Activated T-helper 1 cell treated with anti-CD3 and anti-CD28 coated beads, Interleukin-12 subunit alpha, Interleukin-12 subunit beta, Interleukin-2, Interleukin-4 antibody, amounts not matched to agents 30 ng/mL and 10 ng/mL and 1 ng/mL, durations not matched to agents 14 hours and 24 hours and 36 hours (primary cell): ENCODE measurements around the gene BRCA1. TPM values are rescaled to one million over a fixed set of nuclear protein-coding genes. Genes with fewer than 3 reads are reported as not detected.

Experiments
- DNase-seq: peaks from one replicate; pipeline ENCODE4 v3.0.0; 2021; ENCODE audit warnings: low spot score
- H3K27ac Mint-ChIP-seq: one replicate; pipeline ENCODE4 v1.8.0; 2021; ENCODE audit warnings: mild to moderate bottlenecking, mixed read lengths
- H3K27me3 Mint-ChIP-seq: one replicate; pipeline ENCODE4 v1.8.0; 2022; ENCODE audit warnings: mild to moderate bottlenecking, moderate library complexity, mixed read lengths; ENCODE audit not compliant: insufficient read depth
- H3K36me3 Mint-ChIP-seq: one replicate; pipeline ENCODE4 v1.8.0; 2021; ENCODE audit warnings: low read depth, mixed read lengths
- H3K4me1 Mint-ChIP-seq: one replicate; pipeline ENCODE4 v1.8.0; 2021; ENCODE audit warnings: low read depth, mixed read lengths
- H3K4me3 Mint-ChIP-seq: one replicate; pipeline ENCODE4 v1.8.0; 2021; ENCODE audit warnings: mild to moderate bottlenecking, moderate library complexity, mixed read lengths
- H3K9me3 Mint-ChIP-seq: one replicate; pipeline ENCODE4 v1.8.0; 2021; ENCODE audit warnings: mixed read lengths
- intact Hi-C: fragments of 100-400 bp; cut with micrococcal nuclease; formaldehyde crosslinking; loops from one replicate; pipeline ENCODE4 v1.15.1; 2024
- total RNA-seq: library from RNA; stranded (reverse); gene quantifications from 2 replicates; pipeline ENCODE4 v1.2.3, GENCODE V29; 2022

The BRCA1 gene
- total RNA-seq, 1 donor from 2014 or later: 79.8 TPM

DNA sequence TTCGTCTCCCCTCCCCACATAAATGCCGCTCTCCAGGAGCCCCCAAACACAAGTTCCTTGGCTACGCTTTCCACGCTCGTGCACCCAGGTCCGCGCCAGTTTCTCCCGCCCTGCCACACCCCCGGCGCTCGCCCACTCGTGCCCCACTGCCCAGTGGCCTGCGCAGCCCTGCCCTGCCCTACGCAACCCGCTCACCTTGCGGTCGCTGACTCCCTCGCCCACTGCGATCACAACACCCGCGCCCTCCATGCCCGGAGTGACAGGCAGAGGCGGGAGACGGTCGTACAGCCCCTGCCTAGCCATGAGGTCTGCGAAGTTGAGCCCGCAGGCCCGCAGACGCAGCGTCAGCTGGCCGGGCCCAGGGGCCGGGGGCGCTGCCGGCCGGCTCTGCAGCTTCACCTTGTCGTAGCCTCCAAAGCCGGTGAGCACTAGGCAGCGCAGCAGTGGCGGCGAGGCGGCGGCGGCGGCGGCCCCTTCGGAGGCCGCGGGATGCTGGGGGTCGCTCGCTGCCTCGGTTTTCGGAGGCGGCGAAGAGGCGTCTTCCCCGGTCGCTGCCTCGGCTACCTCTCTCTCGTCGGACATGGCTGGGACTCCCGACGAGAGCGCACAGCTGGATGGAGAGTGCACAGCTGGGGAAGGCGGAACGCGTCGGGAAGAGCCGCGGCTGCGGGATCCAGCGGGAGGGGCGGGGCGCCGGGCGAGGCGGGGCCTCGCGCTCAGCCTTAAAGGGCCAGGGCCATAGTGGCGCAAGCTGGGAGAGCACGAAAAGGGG, 103.2 kb downstream of the BRCA1 start, which contains the start of gene VAT1:
VAT1 (minus strand) TSS at position 645 of the 772 bp plus-strand sequence; CDS start at position 582, 63 bp downstream.
- Mint-ChIP-seq H3K4me1 (peaks cover 26% of the 10 kb centered on the region), H3K27ac (no peak within 1 kb of the TSS), H3K9me3 (no peaks in the 10 kb centered on the region), H3K4me3 (peak within 1 kb of the TSS; percentile 84), H3K36me3 (peaks cover 2% of the 10 kb centered on the region), H3K27me3 (peaks cover 25% of the 10 kb centered on the region)
- peak; percentile 52 for DNase-seq
- intact Hi-C loops: loop anchor here (1.0 to 10.0 kb wide), 6 partner anchors 15 to 830 kb away; partner anchors contain the start of genes GHDC, IFI35, PLEKHH3 and RPL27

DNA sequence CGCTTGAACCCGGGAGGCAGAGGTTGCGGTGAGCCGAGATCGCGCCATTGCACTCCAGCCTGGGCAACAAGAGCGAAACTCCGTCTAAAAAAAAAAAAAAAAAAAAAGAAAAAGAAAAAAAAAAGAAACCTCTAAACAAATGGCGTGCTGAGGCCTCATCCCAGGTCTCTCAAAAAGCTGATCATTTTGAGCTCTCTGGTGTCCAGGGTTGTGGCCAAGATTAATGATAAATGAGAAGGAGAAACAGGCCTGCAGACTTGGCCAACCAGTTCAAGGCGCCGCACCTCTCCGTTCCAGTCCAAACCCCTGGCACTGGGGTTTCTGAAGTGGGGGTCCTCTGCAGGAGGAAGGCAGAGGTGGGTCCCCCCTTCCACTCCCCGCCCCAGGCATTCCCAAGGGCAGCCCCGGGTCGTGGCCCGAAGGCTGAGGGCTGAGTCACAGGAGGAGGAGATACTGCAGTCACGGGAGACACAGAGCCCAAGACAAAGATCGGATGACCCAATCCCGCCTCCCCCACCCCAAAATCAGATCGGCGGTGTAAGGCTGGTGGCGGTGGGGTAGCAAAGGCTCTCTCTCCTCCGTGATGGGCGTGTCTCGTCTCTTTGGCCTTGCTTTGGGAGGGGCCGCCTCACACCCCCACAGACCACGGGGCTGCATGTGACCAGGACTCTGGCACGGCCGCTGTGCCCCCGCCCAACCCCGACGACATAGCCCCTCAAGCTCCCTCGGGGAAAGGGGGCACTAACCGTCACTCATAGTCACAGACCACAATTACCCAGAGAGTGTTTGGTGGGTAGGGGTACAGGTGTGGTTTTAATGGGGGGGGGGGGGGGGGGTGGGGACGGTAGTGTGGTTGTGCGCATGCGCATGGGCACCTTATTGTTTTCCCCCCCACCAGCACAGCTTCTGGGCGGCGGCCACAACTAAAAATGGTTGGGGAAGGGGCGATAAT, 104.1 kb downstream of the BRCA1 start:
- peaks cover 19% of the 10 kb centered on the region for H3K27me3 Mint-ChIP-seq
- peaks cover 26% of the 10 kb centered on the region for H3K4me1 Mint-ChIP-seq
- H3K36me3 Mint-ChIP-seq: peaks cover 2% of the 10 kb centered on the region
- no peak for DNase-seq
- intact Hi-C loops: loop anchor here (5.0 to 10.0 kb wide), 4 partner anchors 191 to 829 kb away; partner anchors contain the start of genes GHDC, PLEKHH3 and TMEM106A
- peak overlapping the region; percentile 84 for H3K4me3 Mint-ChIP-seq
- no peak overlapping the region for H3K27ac Mint-ChIP-seq
- H3K9me3 Mint-ChIP-seq: no peaks in the 10 kb centered on the region

DNA sequence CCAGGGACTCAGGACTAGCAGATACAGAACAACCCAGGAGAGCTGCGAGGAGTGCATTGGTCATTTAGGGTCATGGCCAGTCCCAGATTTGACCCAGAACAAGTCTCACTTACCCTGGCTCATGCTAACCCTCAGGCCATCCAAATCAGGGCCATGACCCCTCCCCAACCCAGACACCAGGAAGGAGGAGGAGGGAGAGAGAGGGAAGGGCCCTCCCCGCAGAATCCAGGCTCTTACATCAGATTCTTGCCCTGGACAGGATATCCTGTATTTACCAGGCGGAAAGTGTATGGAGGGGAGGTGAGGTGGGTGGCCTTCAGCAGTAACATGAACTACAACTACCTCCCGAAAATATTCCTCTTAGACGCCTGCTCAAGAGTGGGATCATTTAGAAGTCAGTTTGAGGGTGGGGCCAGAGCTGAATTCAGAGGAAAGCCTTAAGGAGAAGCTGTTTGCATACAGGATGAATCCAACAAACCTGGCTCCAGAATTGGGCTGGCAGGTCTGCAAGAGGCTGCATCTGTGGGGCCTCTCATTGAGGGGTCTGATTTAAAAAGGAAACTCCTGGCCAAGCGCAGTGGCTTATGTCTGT, 105.0 kb downstream of the BRCA1 start:
- peaks cover 6% of the 10 kb centered on the region for H3K36me3 Mint-ChIP-seq
- DNase-seq: no peak
- intact Hi-C loops: loop anchor here (5.0 to 10.0 kb wide), 4 partner anchors 192 to 828 kb away; partner anchors contain the start of genes GHDC, PLEKHH3 and TMEM106A
- H3K4me3 Mint-ChIP-seq: peak overlapping the region; percentile 77
- no peaks in the 10 kb centered on the region for H3K9me3 Mint-ChIP-seq
- peaks cover 16% of the 10 kb centered on the region for H3K27me3 Mint-ChIP-seq
- H3K27ac Mint-ChIP-seq: no peak overlapping the region
- H3K4me1 Mint-ChIP-seq: peaks cover 26% of the 10 kb centered on the region

DNA sequence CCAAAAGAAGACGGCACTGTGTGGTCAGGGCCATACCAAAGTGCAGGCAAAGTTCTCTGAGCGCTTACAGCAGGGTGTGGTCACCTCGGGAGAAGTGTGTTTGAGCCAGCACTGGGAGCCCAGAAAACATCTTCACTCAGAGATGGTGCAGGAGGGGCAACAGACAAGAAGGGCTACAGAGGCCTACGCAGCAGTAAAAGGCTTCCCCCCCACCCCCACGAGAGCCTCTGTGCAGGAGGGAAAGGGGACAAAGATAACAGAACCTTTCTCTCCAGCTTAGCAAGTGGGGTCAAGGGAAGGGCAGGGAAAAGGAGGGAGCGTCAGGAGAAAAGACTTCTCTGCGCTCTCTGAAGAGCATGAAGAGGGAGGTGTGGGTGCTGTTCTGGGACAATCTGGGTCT, 105.7 kb downstream of the BRCA1 start:
- Mint-ChIP-seq H3K9me3 (no peaks in the 10 kb centered on the region), H3K27me3 (peaks cover 11% of the 10 kb centered on the region), H3K4me3 (peak overlapping the region; percentile 77), H3K27ac (no peak overlapping the region), H3K4me1 (peaks cover 19% of the 10 kb centered on the region), H3K36me3 (peaks cover 11% of the 10 kb centered on the region)
- no peak for DNase-seq
- intact Hi-C loops: no loop called here

DNA sequence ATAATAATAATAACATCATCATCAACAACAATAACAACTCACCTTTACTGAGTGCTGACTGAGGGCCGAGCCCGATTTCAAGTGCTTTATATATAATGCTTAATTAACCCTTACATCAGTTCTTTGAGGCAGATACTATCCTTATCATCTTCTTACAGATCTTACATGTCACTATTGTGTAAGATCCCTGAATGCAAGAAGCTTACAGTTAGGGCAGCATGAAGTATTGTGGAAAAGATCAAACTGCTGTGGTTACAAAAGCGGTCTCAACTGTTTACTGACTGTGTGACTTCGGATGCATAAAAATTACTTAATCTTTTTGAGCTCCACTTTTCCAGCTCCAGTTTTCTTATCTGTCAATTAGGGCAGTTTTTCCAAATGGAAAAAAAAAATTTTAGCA, 106.2 kb downstream of the BRCA1 start:
- peaks cover 8% of the 10 kb centered on the region for H3K27me3 Mint-ChIP-seq
- no peak for DNase-seq
- H3K4me1 Mint-ChIP-seq: peaks cover 16% of the 10 kb centered on the region
- intact Hi-C loops: no loop called here
- H3K9me3 Mint-ChIP-seq: no peaks in the 10 kb centered on the region
- H3K4me3 Mint-ChIP-seq: no peak overlapping the region
- H3K36me3 Mint-ChIP-seq: peaks cover 15% of the 10 kb centered on the region
- no peak overlapping the region for H3K27ac Mint-ChIP-seq

DNA sequence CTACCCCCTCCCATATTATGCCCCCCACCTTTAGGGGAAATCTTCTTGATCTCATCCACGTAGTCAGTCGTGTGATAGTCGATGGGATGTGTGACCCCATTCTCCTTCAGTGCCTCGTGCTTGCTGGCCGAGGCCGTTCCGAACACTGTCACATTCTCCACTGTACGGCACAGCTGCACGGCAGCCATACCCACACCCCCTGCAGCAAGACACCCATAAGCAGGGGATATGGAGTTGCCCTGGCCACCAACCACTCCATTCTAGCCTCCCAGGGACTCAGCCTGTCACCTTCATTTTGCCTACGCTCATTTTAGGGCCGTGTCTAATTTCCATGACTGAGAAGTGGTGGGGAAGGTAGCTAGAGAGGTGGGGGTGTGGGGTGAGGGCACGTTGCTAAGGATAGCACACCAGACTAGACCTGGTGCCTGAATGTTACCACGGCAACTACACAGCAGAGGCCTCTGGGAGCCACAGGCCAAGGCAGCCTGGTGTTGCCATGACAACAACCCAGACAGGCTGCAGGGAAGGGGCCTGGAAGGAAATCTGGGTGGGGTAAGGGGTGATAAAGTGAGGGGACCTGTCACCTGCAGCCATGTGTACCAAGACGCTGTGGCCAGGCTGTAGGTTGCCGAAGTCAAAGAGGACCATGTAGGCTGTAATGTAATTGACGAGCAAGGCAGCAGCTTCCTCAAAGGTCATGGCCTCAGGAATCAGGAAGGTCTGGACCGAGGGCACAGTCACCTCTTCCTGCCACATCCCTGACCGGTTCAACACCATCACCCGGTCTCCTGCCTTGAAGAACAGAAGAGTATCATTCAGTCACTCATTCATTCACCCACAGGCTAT, 106.9 kb downstream of the BRCA1 start:
- H3K36me3 Mint-ChIP-seq: peaks cover 19% of the 10 kb centered on the region
- H3K27ac Mint-ChIP-seq: no peak overlapping the region
- peaks cover 8% of the 10 kb centered on the region for H3K27me3 Mint-ChIP-seq
- peaks cover 16% of the 10 kb centered on the region for H3K4me1 Mint-ChIP-seq
- H3K9me3 Mint-ChIP-seq: no peaks in the 10 kb centered on the region
- intact Hi-C loops: no loop called here
- H3K4me3 Mint-ChIP-seq: no peak overlapping the region
- peak; percentile 24 for DNase-seq

DNA sequence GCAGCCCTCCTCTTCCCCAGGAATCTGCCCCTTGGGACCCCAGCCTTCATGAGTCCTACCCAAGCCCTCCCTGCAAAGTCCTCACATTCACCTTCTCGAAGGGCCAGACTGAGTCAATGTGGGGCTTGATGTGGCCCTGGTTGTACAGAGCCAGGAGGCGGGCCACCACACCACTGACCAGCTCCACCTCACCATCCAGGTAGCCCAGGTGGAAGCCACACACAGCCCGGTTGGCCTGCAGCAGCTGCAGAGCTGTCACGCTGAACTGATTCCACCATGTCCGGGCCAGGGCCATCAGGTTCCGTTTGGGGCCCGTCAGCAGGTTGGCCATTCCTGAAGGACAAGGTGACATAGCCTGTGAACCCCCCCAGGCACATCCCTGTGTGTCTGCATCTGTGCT, 108.9 kb downstream of the BRCA1 start:
- Mint-ChIP-seq H3K36me3 (peaks cover 27% of the 10 kb centered on the region), H3K4me3 (no peak overlapping the region), H3K27ac (no peak overlapping the region), H3K4me1 (peaks cover 19% of the 10 kb centered on the region), H3K9me3 (no peaks in the 10 kb centered on the region), H3K27me3 (peaks cover 7% of the 10 kb centered on the region)
- intact Hi-C loops: no loop called here
- no peak for DNase-seq

DNA sequence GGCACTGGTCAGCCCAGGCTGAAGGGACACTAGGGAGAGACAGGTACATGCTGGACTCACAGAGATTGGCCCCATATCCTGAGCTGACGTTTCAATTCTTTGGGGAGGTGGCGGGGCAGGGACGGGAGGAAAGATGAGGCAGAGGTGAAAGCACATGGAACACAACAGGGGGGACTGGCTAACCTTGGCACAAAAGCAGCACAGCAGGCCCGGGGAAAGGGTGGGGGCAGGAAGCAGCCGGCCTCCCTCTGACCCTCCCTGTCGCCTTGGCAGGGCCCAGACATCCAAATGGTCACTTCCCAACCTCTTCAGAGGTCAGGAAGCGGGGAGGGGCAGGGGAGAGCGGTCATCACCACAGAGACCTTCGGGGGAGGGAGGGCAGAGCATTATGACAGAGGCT, 109.6 kb downstream of the BRCA1 start:
- H3K27ac Mint-ChIP-seq: no peak overlapping the region
- peaks cover 3% of the 10 kb centered on the region for H3K27me3 Mint-ChIP-seq
- H3K36me3 Mint-ChIP-seq: peaks cover 29% of the 10 kb centered on the region
- no peaks in the 10 kb centered on the region for H3K9me3 Mint-ChIP-seq
- no peak for DNase-seq
- peaks cover 18% of the 10 kb centered on the region for H3K4me1 Mint-ChIP-seq
- no peak overlapping the region for H3K4me3 Mint-ChIP-seq
- intact Hi-C loops: no loop called here

DNA sequence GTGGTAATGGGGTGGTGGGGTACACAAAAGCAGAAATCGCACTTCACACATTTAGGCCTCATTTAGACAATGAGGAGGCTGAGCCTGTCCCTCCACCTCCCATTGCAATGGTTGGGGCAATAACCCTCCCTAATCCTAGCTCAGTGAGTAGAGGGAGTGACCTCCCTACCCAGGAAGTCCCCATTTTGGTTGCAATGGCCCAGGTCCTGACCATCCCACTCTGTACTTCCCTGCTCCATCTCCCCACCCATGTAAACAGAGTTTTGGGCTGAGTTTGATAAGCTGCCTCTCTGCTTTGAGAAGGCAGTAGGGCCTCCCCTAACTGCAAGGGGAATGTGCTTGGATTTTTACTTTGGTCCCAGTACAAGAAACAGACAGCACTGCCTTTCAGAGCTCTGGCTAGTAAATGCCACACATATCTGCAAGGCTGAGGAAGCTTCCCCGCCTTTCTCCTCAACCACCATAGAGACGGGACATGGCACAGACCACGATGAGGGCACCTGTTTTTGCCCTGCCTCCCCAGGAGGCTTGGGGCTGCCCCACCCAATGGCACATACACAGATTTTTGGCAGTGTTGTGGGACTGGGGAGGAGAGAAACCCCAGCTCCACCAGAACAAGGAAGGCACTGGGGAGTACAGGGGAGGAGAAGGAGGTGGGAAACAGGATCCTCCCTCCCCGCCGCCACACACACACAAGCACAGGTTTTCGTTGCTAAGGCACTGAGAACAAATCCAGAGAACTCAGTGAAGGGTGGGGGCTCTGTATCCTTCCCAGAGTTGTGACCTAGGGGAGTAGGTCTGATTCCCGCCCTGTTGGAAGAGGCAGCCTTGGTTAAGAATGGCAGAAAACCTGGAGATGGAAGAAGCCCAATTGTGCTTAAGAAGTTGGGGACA, 110.3 kb downstream of the BRCA1 start:
- no peaks in the 10 kb centered on the region for H3K9me3 Mint-ChIP-seq
- H3K27ac Mint-ChIP-seq: no peak overlapping the region
- H3K36me3 Mint-ChIP-seq: peaks cover 34% of the 10 kb centered on the region
- no peak overlapping the region for H3K4me3 Mint-ChIP-seq
- intact Hi-C loops: no loop called here
- H3K4me1 Mint-ChIP-seq: peaks cover 23% of the 10 kb centered on the region
- no peak for DNase-seq
- H3K27me3 Mint-ChIP-seq: no peaks in the 10 kb centered on the region

DNA sequence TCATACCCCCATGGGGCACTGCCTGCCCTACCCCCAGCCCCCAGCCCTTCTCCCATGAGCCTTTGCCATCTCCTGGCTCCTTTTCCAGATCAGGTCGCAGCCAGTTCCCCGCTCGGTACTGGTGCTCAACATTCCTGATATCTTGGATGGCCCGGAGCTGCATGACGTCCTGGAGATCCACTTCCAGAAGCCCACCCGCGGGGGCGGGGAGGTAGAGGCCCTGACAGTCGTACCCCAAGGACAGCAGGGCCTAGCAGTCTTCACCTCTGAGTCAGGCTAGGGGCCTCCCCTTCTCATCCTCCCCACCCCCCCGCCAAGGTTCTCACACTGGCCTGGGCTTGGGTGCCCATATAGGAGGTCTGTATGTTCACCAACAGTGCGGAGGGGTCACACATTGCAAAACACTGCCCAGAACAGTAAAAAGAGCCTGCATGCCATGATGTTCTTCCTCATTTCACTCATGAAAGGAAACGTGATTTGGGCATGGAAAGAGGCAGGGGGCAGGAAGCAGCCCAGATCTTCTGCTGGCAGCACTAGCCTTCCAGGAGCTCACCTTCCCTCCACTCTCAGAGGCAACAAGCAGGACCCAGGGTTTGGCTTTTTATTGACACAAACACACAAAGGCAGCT, 111.0 kb downstream of the BRCA1 start:
- no peaks in the 10 kb centered on the region for H3K27me3 Mint-ChIP-seq
- H3K36me3 Mint-ChIP-seq: peaks cover 34% of the 10 kb centered on the region
- intact Hi-C loops: no loop called here
- no peaks in the 10 kb centered on the region for H3K9me3 Mint-ChIP-seq
- H3K4me3 Mint-ChIP-seq: no peak overlapping the region
- H3K27ac Mint-ChIP-seq: no peak overlapping the region
- peaks cover 23% of the 10 kb centered on the region for H3K4me1 Mint-ChIP-seq
- DNase-seq: no peak

DNA sequence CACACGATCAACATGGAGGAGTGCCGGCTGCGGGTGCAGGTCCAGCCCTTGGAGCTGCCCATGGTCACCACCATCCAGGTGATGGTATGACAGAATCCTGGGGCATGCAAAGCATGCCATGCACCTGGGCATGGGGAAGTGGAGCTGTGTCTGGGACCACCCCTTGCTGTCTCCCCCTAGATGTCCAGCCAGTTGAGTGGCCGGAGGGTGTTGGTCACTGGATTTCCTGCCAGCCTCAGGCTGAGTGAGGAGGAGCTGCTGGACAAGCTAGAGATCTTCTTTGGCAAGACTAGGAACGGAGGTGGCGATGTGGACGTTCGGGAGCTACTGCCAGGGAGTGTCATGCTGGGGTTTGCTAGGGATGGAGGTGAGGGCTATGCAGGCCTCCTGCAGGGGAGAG, 111.9 kb downstream of the BRCA1 start:
- Mint-ChIP-seq H3K27ac (no peak overlapping the region), H3K9me3 (no peaks in the 10 kb centered on the region), H3K27me3 (no peaks in the 10 kb centered on the region), H3K4me1 (peaks cover 16% of the 10 kb centered on the region), H3K36me3 (peaks cover 34% of the 10 kb centered on the region), H3K4me3 (no peak overlapping the region)
- no peak for DNase-seq
- intact Hi-C loops: no loop called here
